Natural killer cell (primary cell): ENCODE measurements around the gene COX10. TPM values are rescaled to one million over a fixed set of nuclear protein-coding genes. Genes with fewer than 3 reads are reported as not detected.
A peak's percentile ranks its signal among the peaks of the same experiment; 100 is the strongest.

Experiments
- ATAC-seq, 3 donors: fragments of 150-1000 bp in 2 of 3; fragments of 200-7000 bp in 1 of 3; cut with Tn5 transposase; 1 replicate in 1 of 3; 2 replicates in 2 of 3; pipeline ENCODE4 v1.10.0; 2021; ENCODE audit warnings: mild to moderate bottlenecking in 2 of 3, moderate library complexity in 2 of 3
- DNase-seq, 2 donors: peaks; one replicate each; pipeline versions ENCODE4 v3.0.0 to v3.0.0-alpha.2; 2013 to 2021; ENCODE audit warnings: mixed read lengths in 1 of 2
- H3K27ac ChIP-seq: one replicate; pipeline ENCODE4 v1.5.1; 2013; ENCODE audit warnings: mild to moderate bottlenecking, low read length
- H3K27me3 ChIP-seq: one replicate; pipeline ENCODE4 v1.6.1; 2013; ENCODE audit warnings: low read length; ENCODE audit not compliant: control insufficient read depth, insufficient read depth
- H3K36me3 ChIP-seq: one replicate; pipeline ENCODE4 v1.6.1; 2013; ENCODE audit warnings: low read length; ENCODE audit not compliant: control insufficient read depth, insufficient read depth
- H3K4me1 ChIP-seq: one replicate; pipeline ENCODE4 v1.6.1; 2013; ENCODE audit warnings: low read length; ENCODE audit not compliant: control insufficient read depth, insufficient read depth
- H3K4me3 ChIP-seq: one replicate; pipeline ENCODE4 v1.5.1; 2013; ENCODE audit warnings: low read length
- H3K9me3 ChIP-seq: one replicate; pipeline ENCODE4 v1.6.1; 2013; ENCODE audit warnings: low read length; ENCODE audit not compliant: control insufficient read depth, insufficient read depth
- H3K27ac Mint-ChIP-seq, 2 donors: one replicate each; pipeline ENCODE4 v1.8.0; 2022; ENCODE audit warnings: mild to moderate bottlenecking in 2 of 2, mixed read lengths in 2 of 2, moderate library complexity in 1 of 2
- H3K27me3 Mint-ChIP-seq, 2 donors: one replicate each; pipeline ENCODE4 v1.8.0; 2022; ENCODE audit warnings: low read depth in 2 of 2, mixed read lengths in 2 of 2
- H3K36me3 Mint-ChIP-seq: one replicate; pipeline ENCODE4 v1.8.0; 2022; ENCODE audit warnings: mixed read lengths
- H3K4me1 Mint-ChIP-seq, 2 donors: one replicate each; pipeline ENCODE4 v1.8.0; 2022; ENCODE audit warnings: mixed read lengths in 2 of 2
- H3K4me3 Mint-ChIP-seq: one replicate; pipeline ENCODE4 v1.8.0; 2022; ENCODE audit warnings: mild to moderate bottlenecking, moderate library complexity, mixed read lengths
- H3K9me3 Mint-ChIP-seq, 2 donors: one replicate each; pipeline ENCODE4 v1.8.0; 2022; ENCODE audit warnings: mixed read lengths in 2 of 2
- CTCF ChIP-seq: fragments of 200-600 bp; IDR thresholded peaks from one replicate; pipeline ENCODE4 v1.8.0; 2022; ENCODE audit warnings: antibody characterized with exemption
- WGBS: methylation state at CpG from one replicate; pipeline ENCODE4 v1.1.7; 2013; ENCODE audit warnings: missing lambda C conversion rate; ENCODE audit not compliant: insufficient coverage; 5-methylcytosine and 5-hydroxymethylcytosine counted together
- intact Hi-C: fragments of 100-400 bp; cut with micrococcal nuclease; formaldehyde crosslinking; loops from one replicate; pipeline ENCODE4 v1.14.2; 2022
- total RNA-seq, 4 donors: library from RNA; stranded (reverse); fragments of 120-200 nt in 1 of 4; gene quantifications; one replicate each; pipeline versions ENCODE4 v1.2.3 to v1.2.4, GENCODE V29; 2013 to 2022

The COX10 gene
- total RNA-seq, 3 donors from 2014 or later (not counting 1 experiment from before 2014, with no cell fraction given): 12.5 to 17.0 (median 13.5) TPM

- no peaks in the 10 kb centered on the region for H3K9me3 ChIP-seq
- no peaks in the 10 kb centered on the region for H3K4me1 ChIP-seq
- H3K36me3 Mint-ChIP-seq: no peaks in the 10 kb centered on the region
- no peak for TF ChIP-seq CTCF
- intact Hi-C loops: loop anchor here (5.0 kb wide), 1 partner anchor 88 kb away; no protein-coding TSS in a partner anchor
- H3K4me3 Mint-ChIP-seq: no peak overlapping the region
- no peak for ATAC-seq
- 33% methylated on average over 1 of the region's 2 CpGs for WGBS
- peak overlapping the region in 1 of 2 donors; percentile 58 for H3K27ac Mint-ChIP-seq
- H3K27ac ChIP-seq: no peak overlapping the region
- H3K4me3 ChIP-seq: no peak overlapping the region
- no peaks in the 10 kb centered on the region for H3K9me3 Mint-ChIP-seq
- H3K36me3 ChIP-seq: no peaks in the 10 kb centered on the region
- H3K27me3 Mint-ChIP-seq: no peaks in the 10 kb centered on the region
- DNase-seq: peak in 1 of 2 donors; percentile 24
- no peaks in the 10 kb centered on the region for H3K27me3 ChIP-seq
- peaks cover 50 to 51% of the 10 kb centered on the region in 2 donors for H3K4me1 Mint-ChIP-seq
Observed at GRCh38 chr17:14118951-14119350, 49.6 kb downstream of the COX10 start.

- H3K27me3 Mint-ChIP-seq: no peaks in the 10 kb centered on the region
- H3K4me3 Mint-ChIP-seq: no peak overlapping the region
- Histone ChIP-seq H3K9me3 (no peaks in the 10 kb centered on the region), H3K27me3 (no peaks in the 10 kb centered on the region), H3K27ac (no peak overlapping the region), H3K4me3 (no peak overlapping the region), H3K36me3 (no peaks in the 10 kb centered on the region), H3K4me1 (no peaks in the 10 kb centered on the region)
- no peaks in the 10 kb centered on the region for H3K36me3 Mint-ChIP-seq
- DNase-seq: peak in 1 of 2 donors; percentile 19
- 69% methylated on average over 3 of the region's 3 CpGs for WGBS
- peak overlapping the region in 1 of 2 donors; percentile 58 for H3K27ac Mint-ChIP-seq
- H3K4me1 Mint-ChIP-seq: peaks cover 54 to 56% of the 10 kb centered on the region in 2 donors
- peak; percentile 19 to 48 (median 26) for ATAC-seq
- intact Hi-C loops: loop anchor here (5.0 kb wide), 1 partner anchor 88 kb away; no protein-coding TSS in a partner anchor
- H3K9me3 Mint-ChIP-seq: no peaks in the 10 kb centered on the region
- no peak for TF ChIP-seq CTCF
Observed at GRCh38 chr17:14119546-14119945, 50.2 kb downstream of the COX10 start.

GRCh38 chr17:14121952-14122351 is 52.6 kb downstream of the COX10 start:
- Histone ChIP-seq H3K27ac (no peak overlapping the region), H3K27me3 (no peaks in the 10 kb centered on the region), H3K36me3 (no peaks in the 10 kb centered on the region), H3K4me1 (no peaks in the 10 kb centered on the region), H3K9me3 (no peaks in the 10 kb centered on the region), H3K4me3 (no peak overlapping the region)
- Mint-ChIP-seq H3K27ac (no peak overlapping the region), H3K4me1 (peaks cover 35 to 42% of the 10 kb centered on the region in 2 donors), H3K4me3 (no peak overlapping the region), H3K9me3 (no peaks in the 10 kb centered on the region), H3K27me3 (no peaks in the 10 kb centered on the region), H3K36me3 (no peaks in the 10 kb centered on the region)
- no peak for TF ChIP-seq CTCF
- ATAC-seq (no peak), DNase-seq (no peak)
- intact Hi-C loops: no loop called here
- 85% methylated on average over 6 of the region's 6 CpGs for WGBS
